HCT116 (cell line): Measurements from ENCODE around the gene NR4A1.

ENCODE experiments used
- POLR2A ChIP-seq: IDR thresholded peaks from 2 replicates; pipeline ENCODE4 v1.7.0; 2011; ENCODE audit warnings: borderline replicate concordance; ENCODE audit not compliant: insufficient read depth, insufficient read length; ENCODE audit errors: extremely low read depth
- POLR2AphosphoS5 ChIP-seq: IDR thresholded peaks from 2 replicates; pipeline ENCODE4 v1.6.1; 2011; ENCODE audit warnings: mild to moderate bottlenecking, low read depth, low read length, moderate library complexity
- TF ChIP-seq, protein P1 (sequence below), 3 experiments: fragments of 200-600 bp in 1 of 3; sonication (generic) in 1 of 3; IDR thresholded peaks in 2 of 3; conservative IDR thresholded peaks in 1 of 3; 2 replicates each; pipeline ENCODE4 v1.5.1; 2012 to 2017; ENCODE audit warnings: low read depth in 2 of 3, low read length in 2 of 3, antibody characterized with exemption in 1 of 3, borderline replicate concordance in 1 of 3, control low read depth in 1 of 3, mild to moderate bottlenecking in 1 of 3, mixed read lengths in 1 of 3, mixed run types in 1 of 3, moderate library complexity in 1 of 3; ENCODE audit not compliant: insufficient read depth in 1 of 3
- TF ChIP-seq, protein P2 (sequence below): IDR thresholded peaks from 2 replicates; pipeline ENCODE4 v1.6.1; 2012

DNA sequence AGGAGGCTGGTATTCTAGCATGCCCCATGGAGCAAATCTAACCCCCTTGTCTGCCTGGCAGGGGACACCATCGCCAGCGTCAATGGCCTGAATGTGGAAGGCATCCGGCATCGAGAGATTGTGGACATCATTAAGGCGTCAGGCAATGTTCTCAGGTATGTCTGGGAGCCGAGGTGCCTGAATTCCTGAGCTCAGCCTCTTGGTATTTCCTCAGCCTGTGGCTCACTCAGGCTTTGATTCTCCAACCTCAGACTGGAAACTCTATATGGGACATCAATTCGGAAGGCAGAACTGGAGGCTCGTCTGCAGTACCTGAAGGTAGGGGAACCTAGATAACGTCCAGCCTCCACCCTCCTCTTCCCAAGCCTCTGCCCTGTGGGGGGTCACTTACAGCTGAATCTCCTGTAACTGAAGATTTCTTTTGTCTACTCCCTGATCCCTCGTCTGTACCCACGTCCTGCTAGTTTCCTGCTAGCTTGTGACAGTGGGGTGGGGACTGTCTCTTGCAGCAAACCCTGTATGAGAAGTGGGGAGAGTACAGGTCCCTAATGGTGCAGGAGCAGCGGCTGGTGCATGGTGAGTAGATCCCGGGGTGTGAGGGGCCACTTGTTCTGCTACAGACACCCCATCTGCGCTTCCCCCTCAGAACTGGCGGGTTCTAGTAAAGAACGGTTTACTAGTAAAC, 37.5 kb upstream of the NR4A1 start:
- TF ChIP-seq, protein P1, sequence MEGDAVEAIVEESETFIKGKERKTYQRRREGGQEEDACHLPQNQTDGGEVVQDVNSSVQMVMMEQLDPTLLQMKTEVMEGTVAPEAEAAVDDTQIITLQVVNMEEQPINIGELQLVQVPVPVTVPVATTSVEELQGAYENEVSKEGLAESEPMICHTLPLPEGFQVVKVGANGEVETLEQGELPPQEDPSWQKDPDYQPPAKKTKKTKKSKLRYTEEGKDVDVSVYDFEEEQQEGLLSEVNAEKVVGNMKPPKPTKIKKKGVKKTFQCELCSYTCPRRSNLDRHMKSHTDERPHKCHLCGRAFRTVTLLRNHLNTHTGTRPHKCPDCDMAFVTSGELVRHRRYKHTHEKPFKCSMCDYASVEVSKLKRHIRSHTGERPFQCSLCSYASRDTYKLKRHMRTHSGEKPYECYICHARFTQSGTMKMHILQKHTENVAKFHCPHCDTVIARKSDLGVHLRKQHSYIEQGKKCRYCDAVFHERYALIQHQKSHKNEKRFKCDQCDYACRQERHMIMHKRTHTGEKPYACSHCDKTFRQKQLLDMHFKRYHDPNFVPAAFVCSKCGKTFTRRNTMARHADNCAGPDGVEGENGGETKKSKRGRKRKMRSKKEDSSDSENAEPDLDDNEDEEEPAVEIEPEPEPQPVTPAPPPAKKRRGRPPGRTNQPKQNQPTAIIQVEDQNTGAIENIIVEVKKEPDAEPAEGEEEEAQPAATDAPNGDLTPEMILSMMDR (IDR thresholded peaks at IDR 0.05 in 2 of 3, conservative IDR thresholded peaks at IDR 0.05 in 1 of 3; ENCODE audit: borderline replicate concordance in 1 of 3, insufficient read depth in 1 of 3, low read depth in 2 of 3, low read length in 2 of 3), result no peak
- no peak for TF ChIP-seq POLR2AphosphoS5
- TF ChIP-seq POLR2A, result no peak
- TF ChIP-seq, protein P2, sequence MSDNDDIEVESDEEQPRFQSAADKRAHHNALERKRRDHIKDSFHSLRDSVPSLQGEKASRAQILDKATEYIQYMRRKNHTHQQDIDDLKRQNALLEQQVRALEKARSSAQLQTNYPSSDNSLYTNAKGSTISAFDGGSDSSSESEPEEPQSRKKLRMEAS, result no peak
